K562 (cell line): ENCODE data around the gene NUSAP1. TPM values are rescaled to one million over a fixed set of nuclear protein-coding genes. Genes with fewer than 3 reads are reported as not detected.

ENCODE experiments used
- ASH1L ChIP-seq: fragments of 450-650 bp; IDR thresholded peaks from 2 replicates; pipeline ENCODE4 v1.6.1; 2018; ENCODE audit warnings: borderline replicate concordance, mild to moderate bottlenecking, low read depth; ENCODE audit not compliant: partially characterized antibody
- CREBBP ChIP-seq: IDR thresholded peaks from one replicate; pipeline ENCODE4 v1.6.1; 2012; ENCODE audit warnings: low read depth, mild to moderate bottlenecking, control low read depth, inconsistent platforms, low read length
- FOXK1 ChIP-seq: sonication (generic); formaldehyde crosslinking; IDR thresholded peaks from 2 replicates; pipeline ENCODE4 v1.8.0; 2022; ENCODE audit warnings: missing genetic modification reagents, mild to moderate bottlenecking, borderline replicate concordance
- GTF2A2 ChIP-seq: IDR thresholded peaks from 2 replicates; pipeline ENCODE4 v1.6.1; 2016; ENCODE audit warnings: mild to moderate bottlenecking, missing genetic modification characterization, missing compliant biosample characterization
- ILK ChIP-seq: fragments of 450-650 bp; IDR thresholded peaks from 2 replicates; pipeline ENCODE4 v1.6.1; 2016; ENCODE audit warnings: missing genetic modification characterization, low read depth, mild to moderate bottlenecking, missing compliant biosample characterization, moderate library complexity, borderline replicate concordance
- JUNB ChIP-seq: fragments of 450-650 bp; formaldehyde crosslinking; conservative IDR thresholded peaks from 2 replicates; pipeline ENCODE4 v1.4.0; 2020; ENCODE audit warnings: mild to moderate bottlenecking
- LEF1 ChIP-seq: fragments of 450-650 bp; IDR thresholded peaks from 2 replicates; pipeline ENCODE4 v1.6.1; 2016; ENCODE audit warnings: mild to moderate bottlenecking
- MEIS2 ChIP-seq: fragments of 450-650 bp; IDR thresholded peaks from 2 replicates; pipeline ENCODE4 v1.6.1; 2014; ENCODE audit warnings: mild to moderate bottlenecking; ENCODE audit not compliant: partially characterized antibody
- MTA2 ChIP-seq: fragments of 450-650 bp; IDR thresholded peaks from 2 replicates; pipeline ENCODE4 v1.6.1; 2016; ENCODE audit warnings: low read depth
- NBN ChIP-seq: fragments of 450-650 bp; IDR thresholded peaks from 2 replicates; pipeline ENCODE4 v1.6.1; 2016; ENCODE audit warnings: low read depth, mild to moderate bottlenecking
- PRPF4 ChIP-seq: fragments of 200-400 bp; formaldehyde crosslinking; IDR thresholded peaks from one replicate; pipeline ENCODE4 v1.6.1; 2017; ENCODE audit warnings: low read length, low read depth, mild to moderate bottlenecking; ENCODE audit not compliant: insufficient read depth, poor library complexity, severe bottlenecking
- RBFOX2 ChIP-seq: fragments of 200-400 bp; formaldehyde crosslinking; IDR thresholded peaks from 2 replicates; pipeline ENCODE4 v1.6.1; 2017; ENCODE audit warnings: low read depth, mild to moderate bottlenecking, low read length, moderate library complexity
- SIN3B ChIP-seq: fragments of 450-650 bp; IDR thresholded peaks from 2 replicates; pipeline ENCODE4 v1.6.1; 2017; ENCODE audit warnings: low read depth, mild to moderate bottlenecking, moderate library complexity
- SRF ChIP-seq, 2 experiments: fragments of 250-450, 450-650 bp in 1 of 2; sonication (Bioruptor Pico) in 1 of 2; sonication (generic) in 1 of 2; formaldehyde crosslinking; IDR thresholded peaks; 2 replicates each; pipeline versions ENCODE4 v1.5.0 to v1.5.1; 2020 to 2022; ENCODE audit warnings: mild to moderate bottlenecking in 1 of 2, missing genetic modification reagents in 1 of 2
- ZBTB7A ChIP-seq: IDR thresholded peaks from 2 replicates; pipeline ENCODE4 v1.6.1; 2011; ENCODE audit warnings: low read depth, mild to moderate bottlenecking, low read length, moderate library complexity, borderline replicate concordance; ENCODE audit not compliant: control insufficient read depth
- ZFP30 ChIP-seq: fragments of 250-450 bp; sonication (Bioruptor Pico); IDR thresholded peaks from 2 replicates; pipeline ENCODE4 v1.8.0; 2022; ENCODE audit warnings: moderate library complexity, mild to moderate bottlenecking, inconsistent platforms, borderline replicate concordance
- ZNF165 ChIP-seq: fragments of 250-450 bp; sonication (Bioruptor Pico); IDR thresholded peaks from 2 replicates; pipeline ENCODE4 v1.4.0; 2020; ENCODE audit warnings: borderline replicate concordance
- ZNF175 ChIP-seq: fragments of 200-800 bp; sonication (Bioruptor generic); IDR thresholded peaks from 2 replicates; pipeline ENCODE4 v1.6.1; 2016; ENCODE audit warnings: low read depth, mild to moderate bottlenecking, missing genetic modification characterization, missing compliant biosample characterization
- ZNF696 ChIP-seq: fragments of 250-450 bp; sonication (Bioruptor Pico); conservative IDR thresholded peaks from 2 replicates; pipeline ENCODE4 v1.4.0; 2020; ENCODE audit warnings: mild to moderate bottlenecking, moderate library complexity
- polyA plus RNA-seq, 8 experiments: library from polyadenylated mRNA; depleted of rRNA in 4 of 8; stranded (reverse) in 5 of 8; unstranded in 3 of 8; fragments of >200 nt; fragmentation: Nextera tagmentation in 2 of 8; fragmentation: Illumina TruSeq in 1 of 8; extraction: Ambion mirVana in 2 of 8; extraction: Trizol in 1 of 8; gene quantifications; 2 replicates each; pipeline versions ENCODE4 v1.2.1 to v1.2.3, GENCODE V29; 2011 to 2014; ENCODE audit warnings: inconsistent platforms in 1 of 8, missing spikeins in 1 of 8
- total RNA-seq, 7 experiments: library from RNA; depleted of rRNA in 6 of 7; stranded (reverse); fragments of >200 nt in 6 of 7; fragmentation: Illumina TruSeq in 2 of 7; extraction: Trizol in 2 of 7; gene quantifications; 2 replicates each; pipeline versions ENCODE4 v1.2.1 to v1.2.3, GENCODE V29; 2011 to 2021; ENCODE audit warnings: low replicate concordance in 1 of 7
- TF ChIP-seq, protein P1 (sequence below): fragments of 450-650 bp; IDR thresholded peaks from 2 replicates; pipeline ENCODE4 v1.6.1; 2017; ENCODE audit warnings: mild to moderate bottlenecking, moderate library complexity
- TF ChIP-seq, protein P2 (sequence below), 2 experiments: fragments of 450-650 bp in 1 of 2; IDR thresholded peaks; 2 replicates each; pipeline ENCODE4 v1.6.1; 2011 to 2017; ENCODE audit warnings: low read depth in 2 of 2, antibody characterized with exemption in 1 of 2, borderline replicate concordance in 1 of 2, low read length in 1 of 2, mild to moderate bottlenecking in 1 of 2, mixed read lengths in 1 of 2; ENCODE audit not compliant: control insufficient read depth in 1 of 2
- TF ChIP-seq, protein P3 (sequence below), 2 experiments: IDR thresholded peaks; 2 replicates each; pipeline ENCODE4 v1.6.1; 2011; ENCODE audit warnings: borderline replicate concordance in 1 of 2, control low read depth in 1 of 2, low read depth in 1 of 2, low read length in 1 of 2, mild to moderate bottlenecking in 1 of 2, mixed read lengths in 1 of 2, moderate library complexity in 1 of 2; ENCODE audit not compliant: insufficient read depth in 1 of 2, insufficient read length in 1 of 2, poor library complexity in 1 of 2, severe bottlenecking in 1 of 2; ENCODE audit errors: extremely low read depth in 1 of 2

The NUSAP1 gene
- total and polyA plus RNA-seq, 9 of the 15 experiments (the other 6 are each of a cell fraction or from before 2014, with no cell fraction given), result 119 to 266 (median 227) TPM

- TF ChIP-seq, protein P1, sequence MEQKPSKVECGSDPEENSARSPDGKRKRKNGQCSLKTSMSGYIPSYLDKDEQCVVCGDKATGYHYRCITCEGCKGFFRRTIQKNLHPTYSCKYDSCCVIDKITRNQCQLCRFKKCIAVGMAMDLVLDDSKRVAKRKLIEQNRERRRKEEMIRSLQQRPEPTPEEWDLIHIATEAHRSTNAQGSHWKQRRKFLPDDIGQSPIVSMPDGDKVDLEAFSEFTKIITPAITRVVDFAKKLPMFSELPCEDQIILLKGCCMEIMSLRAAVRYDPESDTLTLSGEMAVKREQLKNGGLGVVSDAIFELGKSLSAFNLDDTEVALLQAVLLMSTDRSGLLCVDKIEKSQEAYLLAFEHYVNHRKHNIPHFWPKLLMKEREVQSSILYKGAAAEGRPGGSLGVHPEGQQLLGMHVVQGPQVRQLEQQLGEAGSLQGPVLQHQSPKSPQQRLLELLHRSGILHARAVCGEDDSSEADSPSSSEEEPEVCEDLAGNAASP, result no peak
- TF ChIP-seq NBN (0 out of 2 replicates have a peak, but pooled peaks have one; percentile 48), CREBBP (no peak), MTA2 (no peak), SIN3B (no peak), GTF2A2 (tag) (0 out of 2 replicates have a peak, but pooled peaks have one; percentile 17), RBFOX2 (peak; percentile 93), SRF (CRISPR knock-in tag; IDR thresholded peaks at IDR 0.05) (no peak), FOXK1 (CRISPR knock-in tag) (no peak), LEF1 (no peak), ASH1L (no peak), ZFP30 (CRISPR knock-in tag) (no peak), ZNF175 (no peak), ZBTB7A (0 out of 2 replicates have a peak, but pooled peaks have one; percentile 50), PRPF4 (no peak), MEIS2 (no peak), ZNF696 (CRISPR knock-in tag) (no peak), ZNF165 (CRISPR knock-in tag) (no peak), ILK (tag) (no peak), JUNB (CRISPR knock-in tag) (no peak)
- TF ChIP-seq, protein P2, sequence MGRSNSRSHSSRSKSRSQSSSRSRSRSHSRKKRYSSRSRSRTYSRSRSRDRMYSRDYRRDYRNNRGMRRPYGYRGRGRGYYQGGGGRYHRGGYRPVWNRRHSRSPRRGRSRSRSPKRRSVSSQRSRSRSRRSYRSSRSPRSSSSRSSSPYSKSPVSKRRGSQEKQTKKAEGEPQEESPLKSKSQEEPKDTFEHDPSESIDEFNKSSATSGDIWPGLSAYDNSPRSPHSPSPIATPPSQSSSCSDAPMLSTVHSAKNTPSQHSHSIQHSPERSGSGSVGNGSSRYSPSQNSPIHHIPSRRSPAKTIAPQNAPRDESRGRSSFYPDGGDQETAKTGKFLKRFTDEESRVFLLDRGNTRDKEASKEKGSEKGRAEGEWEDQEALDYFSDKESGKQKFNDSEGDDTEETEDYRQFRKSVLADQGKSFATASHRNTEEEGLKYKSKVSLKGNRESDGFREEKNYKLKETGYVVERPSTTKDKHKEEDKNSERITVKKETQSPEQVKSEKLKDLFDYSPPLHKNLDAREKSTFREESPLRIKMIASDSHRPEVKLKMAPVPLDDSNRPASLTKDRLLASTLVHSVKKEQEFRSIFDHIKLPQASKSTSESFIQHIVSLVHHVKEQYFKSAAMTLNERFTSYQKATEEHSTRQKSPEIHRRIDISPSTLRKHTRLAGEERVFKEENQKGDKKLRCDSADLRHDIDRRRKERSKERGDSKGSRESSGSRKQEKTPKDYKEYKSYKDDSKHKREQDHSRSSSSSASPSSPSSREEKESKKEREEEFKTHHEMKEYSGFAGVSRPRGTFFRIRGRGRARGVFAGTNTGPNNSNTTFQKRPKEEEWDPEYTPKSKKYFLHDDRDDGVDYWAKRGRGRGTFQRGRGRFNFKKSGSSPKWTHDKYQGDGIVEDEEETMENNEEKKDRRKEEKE (IDR thresholded peaks at IDR 0.05; ENCODE audit: borderline replicate concordance in 1 of 2, control insufficient read depth in 1 of 2, low read depth in 2 of 2, low read length in 1 of 2), result no peak
- TF ChIP-seq, protein P3, sequence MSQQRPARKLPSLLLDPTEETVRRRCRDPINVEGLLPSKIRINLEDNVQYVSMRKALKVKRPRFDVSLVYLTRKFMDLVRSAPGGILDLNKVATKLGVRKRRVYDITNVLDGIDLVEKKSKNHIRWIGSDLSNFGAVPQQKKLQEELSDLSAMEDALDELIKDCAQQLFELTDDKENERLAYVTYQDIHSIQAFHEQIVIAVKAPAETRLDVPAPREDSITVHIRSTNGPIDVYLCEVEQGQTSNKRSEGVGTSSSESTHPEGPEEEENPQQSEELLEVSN (IDR thresholded peaks at IDR 0.05; ENCODE audit: borderline replicate concordance in 1 of 2, extremely low read depth in 1 of 2, insufficient read depth in 1 of 2, insufficient read length in 1 of 2, low read depth in 1 of 2, low read length in 1 of 2, poor library complexity in 1 of 2, severe bottlenecking in 1 of 2), result peak in 1 of 2 experiments; percentile 66
Measured at GRCh38 chr15:41333026-41333562, 413 bp downstream of the NUSAP1 start (continued).
